ENCODE measurements around the gene GPR17. TPM values are rescaled to one million over a fixed set of nuclear protein-coding genes. Genes with fewer than 3 reads are reported as not detected.

Gene GPR17
- total and polyA plus RNA-seq, 2 donors (not counting 1 experiment from before 2014, with no cell fraction given): not detected

GRCh38 chr2:127626175-127626574 is 19.8 kb upstream of the GPR17 start:
- Histone ChIP-seq H3K36me3 (ENCODE audit: control insufficient read depth, insufficient read depth, low read length) (no peaks in the 10 kb centered on the region), H3K27ac (ENCODE audit: insufficient read depth, low read length) (no peak overlapping the region), H3K4me2 (ENCODE audit: extremely low read depth, insufficient read depth, low read length) (no peak overlapping the region), H3K9me3 (ENCODE audit: control insufficient read depth, insufficient read depth, low read depth, low read length) (no peaks in the 10 kb centered on the region), H3K9ac (ENCODE audit: insufficient read depth, low read length) (no peak overlapping the region), H4K20me1 (ENCODE audit: control insufficient read depth, extremely low read depth, insufficient read depth, low read length) (no peaks in the 10 kb centered on the region), H2AFZ (ENCODE audit: low read length) (no peak overlapping the region), H3K79me2 (ENCODE audit: control insufficient read depth, insufficient read depth, low read length) (no peaks in the 10 kb centered on the region), H3K27me3 (ENCODE audit: control insufficient read depth, insufficient read depth, low read length) (no peaks in the 10 kb centered on the region), H3K4me3 (replicated peaks in 1 of 4; ENCODE audit: control extremely low read depth in 1 of 4, insufficient read depth in 1 of 4, low read depth in 3 of 4, low read length in 4 of 4) (no peak overlapping the region), H3K4me1 (ENCODE audit: control insufficient read depth, extremely low read depth, insufficient read depth, low read length) (no peaks in the 10 kb centered on the region)
- no peak for DNase-seq (ENCODE audit: low read depth in 2 of 2)
- TF ChIP-seq CTCF (conservative IDR thresholded peaks at IDR 0.05 in 1 of 2, IDR thresholded peaks at IDR 0.05 in 1 of 2; ENCODE audit: low read depth in 1 of 2, low read length in 2 of 2): no peak
- TF ChIP-seq EZH2 (IDR thresholded peaks at IDR 0.05; ENCODE audit: low read length, missing control alignments): no peak

- no peaks in the 10 kb centered on the region for H3K4me1 ChIP-seq (ENCODE audit: control insufficient read depth, extremely low read depth, insufficient read depth, low read length)
- H3K9me3 ChIP-seq (ENCODE audit: control insufficient read depth, insufficient read depth, low read depth, low read length): no peaks in the 10 kb centered on the region
- no peaks in the 10 kb centered on the region for H4K20me1 ChIP-seq (ENCODE audit: control insufficient read depth, extremely low read depth, insufficient read depth, low read length)
- H2AFZ ChIP-seq (ENCODE audit: low read length): no peak overlapping the region
- no peak overlapping the region for H3K27ac ChIP-seq (ENCODE audit: insufficient read depth, low read length)
- no peaks in the 10 kb centered on the region for H3K36me3 ChIP-seq (ENCODE audit: control insufficient read depth, insufficient read depth, low read length)
- H3K79me2 ChIP-seq (ENCODE audit: control insufficient read depth, insufficient read depth, low read length): no peaks in the 10 kb centered on the region
- DNase-seq (ENCODE audit: low read depth in 2 of 2): no peak
- H3K4me2 ChIP-seq (ENCODE audit: extremely low read depth, insufficient read depth, low read length): no peak overlapping the region
- TF ChIP-seq EZH2 (IDR thresholded peaks at IDR 0.05; ENCODE audit: low read length, missing control alignments): no peak
- TF ChIP-seq CTCF (conservative IDR thresholded peaks at IDR 0.05 in 1 of 2, IDR thresholded peaks at IDR 0.05 in 1 of 2; ENCODE audit: low read depth in 1 of 2, low read length in 2 of 2): no peak
- H3K9ac ChIP-seq (ENCODE audit: insufficient read depth, low read length): no peak overlapping the region
- H3K27me3 ChIP-seq (ENCODE audit: control insufficient read depth, insufficient read depth, low read length): no peaks in the 10 kb centered on the region
- no peak overlapping the region for H3K4me3 ChIP-seq (replicated peaks in 1 of 4; ENCODE audit: control extremely low read depth in 1 of 4, insufficient read depth in 1 of 4, low read depth in 3 of 4, low read length in 4 of 4)
Measured at GRCh38 chr2:127626917-127627739, 18.8 kb upstream of the GPR17 start.

- Histone ChIP-seq H2AFZ (ENCODE audit: low read length) (no peak overlapping the region), H3K79me2 (ENCODE audit: control insufficient read depth, insufficient read depth, low read length) (no peaks in the 10 kb centered on the region), H3K9ac (ENCODE audit: insufficient read depth, low read length) (no peak overlapping the region), H3K4me1 (ENCODE audit: control insufficient read depth, extremely low read depth, insufficient read depth, low read length) (no peaks in the 10 kb centered on the region), H3K9me3 (ENCODE audit: control insufficient read depth, insufficient read depth, low read depth, low read length) (no peaks in the 10 kb centered on the region), H3K4me3 (replicated peaks in 1 of 4; ENCODE audit: control extremely low read depth in 1 of 4, insufficient read depth in 1 of 4, low read depth in 3 of 4, low read length in 4 of 4) (no peak overlapping the region), H4K20me1 (ENCODE audit: control insufficient read depth, extremely low read depth, insufficient read depth, low read length) (no peaks in the 10 kb centered on the region), H3K36me3 (ENCODE audit: control insufficient read depth, insufficient read depth, low read length) (no peaks in the 10 kb centered on the region), H3K27me3 (ENCODE audit: control insufficient read depth, insufficient read depth, low read length) (no peaks in the 10 kb centered on the region), H3K27ac (ENCODE audit: insufficient read depth, low read length) (no peak overlapping the region), H3K4me2 (ENCODE audit: extremely low read depth, insufficient read depth, low read length) (no peak overlapping the region)
- no peak for DNase-seq (ENCODE audit: low read depth in 2 of 2)
- no peak for TF ChIP-seq CTCF (conservative IDR thresholded peaks at IDR 0.05 in 1 of 2, IDR thresholded peaks at IDR 0.05 in 1 of 2; ENCODE audit: low read depth in 1 of 2, low read length in 2 of 2)
- TF ChIP-seq EZH2 (IDR thresholded peaks at IDR 0.05; ENCODE audit: low read length, missing control alignments): no peak
Measured at GRCh38 chr2:127627740-127628571, 18.0 kb upstream of the GPR17 start.
